OCI-LY7 (cell line): Measurements from ENCODE around the gene OGFRL1. TPM values are rescaled to one million over a fixed set of nuclear protein-coding genes. Genes with fewer than 3 reads are reported as not detected.
A peak's percentile ranks its signal among the peaks of the same experiment; 100 is the strongest.

ENCODE experiments used
- BruUV-seq: library from RNA; stranded (reverse); fragments of 400-500 nt; replicated peaks from 2 replicates; lab custom pipeline; 2021; lab: Mats Ljungman, UMichigan
- CTCF ChIA-PET: fragments of 300-600 bp; sonication (Branson Sonifier 250); formaldehyde crosslinking; loops from one replicate; lab custom pipeline; 2022; ENCODE audit warnings: antibody characterized with exemption; ENCODE audit not compliant: unreplicated experiment; lab: Charles Lee
- POLR2A ChIA-PET: fragments of 300-600 bp; sonication (Branson Sonifier 250); formaldehyde crosslinking; loops from one replicate; lab custom pipeline; 2022; ENCODE audit warnings: antibody characterized with exemption; lab: Charles Lee
- DNase-seq: peaks from one replicate; pipeline ENCODE4 v3.0.0-alpha.2; 2015; ENCODE audit warnings: low spot score
- H2AFZ ChIP-seq: fragments of 200-600 bp; sonication (generic), shearing (Covaris generic); 2 replicates; pipeline ENCODE4 v1.6.1; 2014; ENCODE audit warnings: mild to moderate bottlenecking, antibody characterized with exemption, low read length, moderate library complexity
- H3K27ac ChIP-seq: fragments of 200-600 bp; sonication (generic); 2 replicates; pipeline ENCODE4 v1.5.1; 2014; ENCODE audit warnings: mixed run types, low read depth, mild to moderate bottlenecking, moderate library complexity, low read length, inconsistent platforms; ENCODE audit not compliant: poor library complexity, severe bottlenecking
- H3K36me3 ChIP-seq: fragments of 200-600 bp; sonication (generic); 2 replicates; pipeline ENCODE4 v1.6.1; 2014; ENCODE audit warnings: mild to moderate bottlenecking, antibody characterized with exemption, low read length, moderate library complexity, mixed read lengths; ENCODE audit not compliant: insufficient read depth
- H3K4me1 ChIP-seq: fragments of 200-600 bp; sonication (generic); 2 replicates; pipeline ENCODE4 v1.5.1; 2014; ENCODE audit warnings: mild to moderate bottlenecking, low read length; ENCODE audit not compliant: insufficient read depth, poor library complexity, severe bottlenecking
- H3K4me2 ChIP-seq: fragments of 200-600 bp; sonication (generic); 2 replicates; pipeline ENCODE4 v1.6.1; 2014; ENCODE audit warnings: mild to moderate bottlenecking, low read length
- H3K4me3 ChIP-seq: fragments of 200-600 bp; sonication (generic); 2 replicates; pipeline ENCODE4 v1.5.1; 2014; ENCODE audit warnings: mild to moderate bottlenecking, low read depth, low read length; ENCODE audit not compliant: poor library complexity, severe bottlenecking
- H3K79me2 ChIP-seq: fragments of 200-600 bp; sonication (generic); 2 replicates; pipeline ENCODE4 v1.6.1; 2016; ENCODE audit warnings: low read depth, mild to moderate bottlenecking, low read length, moderate library complexity, mixed read lengths; ENCODE audit not compliant: insufficient read depth
- H3K9me2 ChIP-seq: fragments of 200-600 bp; sonication (generic); 2 replicates; pipeline ENCODE4 v1.6.1; 2016; ENCODE audit warnings: mild to moderate bottlenecking, low read length, mixed read lengths; ENCODE audit not compliant: insufficient read depth
- H3K9me3 ChIP-seq: fragments of 200-600 bp; sonication (generic); 2 replicates; pipeline ENCODE4 v1.6.1; 2014; ENCODE audit warnings: mild to moderate bottlenecking, mixed run types, low read length, mixed read lengths
- H4K20me1 ChIP-seq: fragments of 200-600 bp; sonication (generic); 2 replicates; pipeline ENCODE4 v1.6.1; 2014; ENCODE audit warnings: mild to moderate bottlenecking, antibody characterized with exemption, low read length, moderate library complexity, mixed read lengths; ENCODE audit not compliant: insufficient read depth
- CTCF ChIP-seq: fragments of 200-600 bp; sonication (generic); conservative IDR thresholded peaks from 2 replicates; pipeline ENCODE4 v1.5.1; 2014; ENCODE audit warnings: mild to moderate bottlenecking, antibody characterized with exemption, low read length, moderate library complexity, mixed read lengths
- EZH2phosphoT487 ChIP-seq: fragments of 200-600 bp; sonication (generic); IDR thresholded peaks from 2 replicates; pipeline ENCODE4 v1.6.1; 2018; ENCODE audit warnings: low read depth, borderline replicate concordance, mild to moderate bottlenecking, mixed run types, antibody characterized with exemption, low read length, moderate library complexity, mixed read lengths
- intact Hi-C: fragments of 100-400 bp; cut with micrococcal nuclease; formaldehyde crosslinking; loops from one replicate; pipeline ENCODE4 v1.10.0; 2022; ENCODE audit not compliant: unreplicated experiment
- total RNA-seq, 2 experiments: library from RNA; depleted of rRNA in 1 of 2; stranded (reverse); fragments of >200 nt in 1 of 2; shearing (Covaris generic) in 1 of 2; gene quantifications; 2 replicates each; pipeline ENCODE4 v1.2.3, GENCODE V29; 2014 to 2022

Gene OGFRL1
- total RNA-seq, 2 experiments from 2014 or later: 32.9 to 33.5 TPM

GRCh38 chr6:71349395-71349794, 60.8 kb downstream of the OGFRL1 start:
- Histone ChIP-seq H4K20me1 (no peaks in the 10 kb centered on the region), H3K4me3 (no peak overlapping the region), H3K79me2 (no peaks in the 10 kb centered on the region), H3K4me1 (peaks cover 4% of the 10 kb centered on the region), H3K4me2 (no peak overlapping the region), H3K27ac (no peak overlapping the region), H3K9me2 (no peaks in the 10 kb centered on the region), H2AFZ (no peak overlapping the region), H3K36me3 (no peaks in the 10 kb centered on the region), H3K9me3 (no peaks in the 10 kb centered on the region)
- BruUV-seq: no TSS peak
- intact Hi-C loops: loop anchor here (1.0 kb wide), 1 partner anchor 159 kb away; no protein-coding TSS in a partner anchor
- peak; percentile 61 for DNase-seq
- TF ChIP-seq EZH2phosphoT487 (no peak), CTCF (peak; percentile 96)
- POLR2A ChIA-PET: interaction anchor here (1.0 kb wide), 1 partner anchor 95 kb away, joined by 4 read pairs; no protein-coding TSS in a partner anchor
- CTCF ChIA-PET: no interaction called here

DNA sequence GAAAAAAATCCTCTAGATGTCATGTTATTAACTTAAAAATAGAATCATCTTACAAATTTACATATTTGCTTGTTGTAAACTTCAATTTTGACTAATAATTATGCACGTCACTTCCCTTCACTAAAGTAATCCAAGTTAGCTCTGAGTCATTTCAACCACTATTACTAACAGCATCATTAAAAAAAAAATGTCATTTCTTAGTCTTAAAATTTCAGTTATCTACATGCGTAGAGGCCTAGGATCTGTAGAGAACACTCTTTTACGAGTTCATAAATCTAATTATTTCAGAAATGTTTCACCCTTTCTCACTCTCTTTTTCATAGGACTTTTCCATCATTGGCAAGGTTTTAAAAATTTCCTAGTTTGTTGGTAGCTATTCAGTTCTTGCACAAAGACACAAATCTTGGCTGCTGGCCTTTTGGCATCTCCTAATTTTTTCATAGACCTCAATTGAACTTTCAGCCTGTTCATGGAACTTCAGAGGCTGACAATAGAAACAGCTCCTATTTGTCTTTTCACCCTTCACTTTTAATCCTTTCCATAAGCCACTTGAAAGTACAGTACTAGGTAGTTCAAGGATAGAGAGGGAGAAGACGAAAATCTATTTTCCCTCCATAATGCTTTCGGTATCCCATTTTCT, 61.5 kb downstream of the OGFRL1 start:
- H3K79me2 ChIP-seq: no peaks in the 10 kb centered on the region
- no peaks in the 10 kb centered on the region for H3K36me3 ChIP-seq
- DNase-seq: no peak
- no peak for TF ChIP-seq EZH2phosphoT487
- no peak for TF ChIP-seq CTCF
- H3K4me3 ChIP-seq: no peak overlapping the region
- no peak overlapping the region for H3K27ac ChIP-seq
- ChIA-PET CTCF (no interaction called here), POLR2A (interaction anchor here (0.5 to 1.1 kb wide), 3 partner anchors 96 to 730 kb away, joined by 4 read pairs; no protein-coding TSS in a partner anchor)
- peak overlapping the region; percentile 2; the same call in 1 of the 2 replicates for H2AFZ ChIP-seq
- peaks cover 4% of the 10 kb centered on the region for H3K4me1 ChIP-seq
- intact Hi-C loops: loop anchor here (1.0 kb wide), 1 partner anchor 160 kb away; no protein-coding TSS in a partner anchor
- no peaks in the 10 kb centered on the region for H3K9me3 ChIP-seq
- no peaks in the 10 kb centered on the region for H4K20me1 ChIP-seq
- H3K4me2 ChIP-seq: no peak overlapping the region
- no TSS peak for BruUV-seq
- no peaks in the 10 kb centered on the region for H3K9me2 ChIP-seq

GRCh38 chr6:71351190-71351589, 62.6 kb downstream of the OGFRL1 start:
- no TSS peak for BruUV-seq
- Histone ChIP-seq H3K36me3 (no peaks in the 10 kb centered on the region), H3K4me3 (no peak overlapping the region), H3K79me2 (no peaks in the 10 kb centered on the region), H3K4me2 (no peak overlapping the region), H3K27ac (no peak overlapping the region), H3K9me2 (no peaks in the 10 kb centered on the region), H2AFZ (no peak overlapping the region), H3K9me3 (no peaks in the 10 kb centered on the region), H4K20me1 (no peaks in the 10 kb centered on the region), H3K4me1 (peaks cover 4% of the 10 kb centered on the region)
- ChIA-PET POLR2A (interaction anchor here (0.8 to 1.1 kb wide), 2 partner anchors 13 to 161 kb away, joined by 3 to 4 read pairs; no protein-coding TSS in a partner anchor), CTCF (interaction anchor here (0.5 kb wide), 1 partner anchor 880 kb away, joined by 7 read pairs; no protein-coding TSS in a partner anchor)
- intact Hi-C loops: no loop called here
- TF ChIP-seq CTCF (no peak), EZH2phosphoT487 (no peak)
- DNase-seq: no peak
